ENCODE measurements around the gene LRRTM4. TPM values are rescaled to one million over a fixed set of nuclear protein-coding genes. Genes with fewer than 3 reads are reported as not detected.

LRRTM4 gene
- total RNA-seq, 1 experiment from 2014 or later = 12.0 TPM

DNA sequence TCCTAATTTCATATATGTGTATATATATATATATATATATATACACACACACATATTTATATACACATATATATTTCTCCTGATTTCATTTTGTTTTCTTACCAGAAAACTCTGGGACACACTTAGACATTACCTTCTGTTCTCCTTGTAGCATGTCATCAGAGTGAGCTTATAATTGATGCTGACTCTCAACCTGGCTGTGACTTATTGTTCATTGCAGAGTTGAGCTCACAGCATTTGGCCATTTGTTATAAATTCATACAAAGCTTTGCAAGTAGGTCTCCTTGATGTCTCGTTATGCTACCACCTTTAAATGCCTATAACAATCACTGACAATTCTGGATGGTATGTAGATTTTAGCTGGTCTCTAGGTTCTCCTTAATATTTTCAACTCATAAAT, 314.8 kb downstream of the LRRTM4 start:
- H2BK12ac ChIP-seq (ENCODE audit: insufficient read length, low read depth, low read length) = no peak overlapping the region
- no peak for DNase-seq
- no CpG with 5 or more reads among the region's 1 CpG for WGBS (ENCODE audit: extremely low coverage, insufficient read length, low lambda C conversion rate)
- no peaks in the 10 kb centered on the region for H3K9me3 Mint-ChIP-seq
- no peak overlapping the region for H3K14ac ChIP-seq (ENCODE audit: insufficient read depth, low read length)
- H2AK5ac ChIP-seq (ENCODE audit: insufficient read length, low read length) = no peak overlapping the region
- H3K4me1 Mint-ChIP-seq = peaks cover 0 to 5% of the 10 kb centered on the region in 2 experiments; a peak in 2 of 4 replicates
- H3K4me3 Mint-ChIP-seq = no peak overlapping the region
- H3K23me2 ChIP-seq (ENCODE audit: insufficient read length, low read depth, low read length, poor library complexity, severe bottlenecking) = no peaks in the 10 kb centered on the region
- no peak overlapping the region for H3K4ac ChIP-seq (ENCODE audit: low read depth, low read length)
- H2AFZ ChIP-seq (ENCODE audit: low read length) = no peak overlapping the region
- H3K27me3 Mint-ChIP-seq (ENCODE audit: low read depth) = no peaks in the 10 kb centered on the region
- no peak overlapping the region for H4K5ac ChIP-seq (ENCODE audit: insufficient read length, low read depth, low read length)
- H4K91ac ChIP-seq (ENCODE audit: insufficient read length, low read depth, low read length) = no peak overlapping the region
- H3K4me2 ChIP-seq (ENCODE audit: insufficient read depth, insufficient read length, low read length) = no peak overlapping the region
- no peak overlapping the region for H2BK5ac ChIP-seq (ENCODE audit: insufficient read length, low read length)
- H3K23ac ChIP-seq (ENCODE audit: insufficient read length, low read depth, low read length) = no peak overlapping the region
- no peak overlapping the region for H2BK15ac ChIP-seq (ENCODE audit: low read depth, low read length)
- no peak overlapping the region for H3K56ac ChIP-seq (ENCODE audit: insufficient read length, low read depth, low read length)
- H3K79me1 ChIP-seq (ENCODE audit: insufficient read depth, low read depth, low read length, poor library complexity, severe bottlenecking) = no peaks in the 10 kb centered on the region
- H3K27me3 ChIP-seq (ENCODE audit: insufficient read depth, low read length) = no peaks in the 10 kb centered on the region
- H3K9ac ChIP-seq (ENCODE audit: extremely low read depth, insufficient read length, low read length) = no peak overlapping the region
- H4K8ac ChIP-seq (replicated peaks; ENCODE audit: insufficient read length, low read depth, low read length) = no peak overlapping the region
- H3K4me1 ChIP-seq (ENCODE audit: insufficient read depth, low read length) = no peaks in the 10 kb centered on the region
- H3K18ac ChIP-seq (ENCODE audit: insufficient read length, low read depth, low read length) = no peak overlapping the region
- H2BK20ac ChIP-seq (ENCODE audit: low read depth, low read length, poor library complexity, severe bottlenecking) = no peak overlapping the region
- no peak overlapping the region for H3K27ac Mint-ChIP-seq
- H3T11ph ChIP-seq (ENCODE audit: low read length) = no peak overlapping the region
- H3K79me2 ChIP-seq (ENCODE audit: insufficient read depth, low read length) = no peaks in the 10 kb centered on the region
- TF ChIP-seq, protein P1, sequence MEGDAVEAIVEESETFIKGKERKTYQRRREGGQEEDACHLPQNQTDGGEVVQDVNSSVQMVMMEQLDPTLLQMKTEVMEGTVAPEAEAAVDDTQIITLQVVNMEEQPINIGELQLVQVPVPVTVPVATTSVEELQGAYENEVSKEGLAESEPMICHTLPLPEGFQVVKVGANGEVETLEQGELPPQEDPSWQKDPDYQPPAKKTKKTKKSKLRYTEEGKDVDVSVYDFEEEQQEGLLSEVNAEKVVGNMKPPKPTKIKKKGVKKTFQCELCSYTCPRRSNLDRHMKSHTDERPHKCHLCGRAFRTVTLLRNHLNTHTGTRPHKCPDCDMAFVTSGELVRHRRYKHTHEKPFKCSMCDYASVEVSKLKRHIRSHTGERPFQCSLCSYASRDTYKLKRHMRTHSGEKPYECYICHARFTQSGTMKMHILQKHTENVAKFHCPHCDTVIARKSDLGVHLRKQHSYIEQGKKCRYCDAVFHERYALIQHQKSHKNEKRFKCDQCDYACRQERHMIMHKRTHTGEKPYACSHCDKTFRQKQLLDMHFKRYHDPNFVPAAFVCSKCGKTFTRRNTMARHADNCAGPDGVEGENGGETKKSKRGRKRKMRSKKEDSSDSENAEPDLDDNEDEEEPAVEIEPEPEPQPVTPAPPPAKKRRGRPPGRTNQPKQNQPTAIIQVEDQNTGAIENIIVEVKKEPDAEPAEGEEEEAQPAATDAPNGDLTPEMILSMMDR (conservative IDR thresholded peaks at IDR 0.05) = no peak
- H3K9me3 ChIP-seq (ENCODE audit: control insufficient read depth, low read depth, low read length) = no peaks in the 10 kb centered on the region
- no peaks in the 10 kb centered on the region for H4K20me1 ChIP-seq (ENCODE audit: control insufficient read depth, insufficient read depth, insufficient read length)
- no peak overlapping the region for H3K27ac ChIP-seq (ENCODE audit: insufficient read length, low read depth, low read length)
- no peak overlapping the region for H2BK120ac ChIP-seq (ENCODE audit: low read depth, low read length, poor library complexity, severe bottlenecking)
- no peaks in the 10 kb centered on the region for H3K36me3 Mint-ChIP-seq (ENCODE audit: insufficient read depth in 1 of 3, low read depth in 3 of 3)
